HCT116 (cell line): ENCODE results near the gene RBFOX2. TPM values are rescaled to one million over a fixed set of nuclear protein-coding genes. Genes with fewer than 3 reads are reported as not detected.

Experiments used
- ATAC-seq: fragments of 200-7000 bp; cut with Tn5 transposase; 2 replicates; pipeline ENCODE4 v1.9.1; 2020; ENCODE audit warnings: mild to moderate bottlenecking, moderate library complexity
- BruUV-seq: library from RNA; stranded (reverse); fragments of 400-500 nt; replicated peaks from 2 replicates; lab custom pipeline; 2021; lab: Mats Ljungman, UMichigan
- CTCF ChIA-PET: fragments of 300-600 bp; sonication (Branson Sonifier 250); formaldehyde crosslinking; loops from one replicate; lab custom pipeline; 2021; ENCODE audit warnings: antibody characterized with exemption; lab: Charles Lee
- POLR2A ChIA-PET: fragments of 300-600, 350-600 bp; sonication (Branson Sonifier 250); formaldehyde crosslinking; loops from one replicate; lab custom pipeline; 2021; ENCODE audit warnings: antibody characterized with exemption; lab: Charles Lee
- RAD21 ChIA-PET, 2 experiments: fragments of 300-600 bp; sonication (Branson Sonifier 250); formaldehyde crosslinking; loops; one replicate each; lab custom pipeline; 2023; ENCODE audit warnings: low total read pairs in 2 of 2; ENCODE audit not compliant: uncharacterized antibody in 2 of 2, unreplicated experiment in 2 of 2, low non-redundant PET in 1 of 2; lab: Charles Lee
- DNase-seq: peaks from one replicate; pipeline ENCODE4 v3.0.0-alpha.2; 2010; ENCODE audit warnings: low read depth, low spot score
- H2AFZ ChIP-seq: fragments of 200-600 bp; shearing (Covaris generic), sonication (generic); 2 replicates; pipeline ENCODE4 v1.6.1; 2017; ENCODE audit warnings: low read depth, mixed run types, mixed read lengths, antibody characterized with exemption, low read length; ENCODE audit not compliant: poor library complexity, severe bottlenecking
- H3K27ac ChIP-seq: 2 replicates; pipeline ENCODE4 v1.5.1; 2012; ENCODE audit warnings: low read depth, low read length
- H3K27me3 ChIP-seq: fragments of 200-600 bp; sonication (generic); 2 replicates; pipeline ENCODE4 v1.6.1; 2016; ENCODE audit warnings: mixed run types, low read length, mixed read lengths; ENCODE audit not compliant: insufficient read depth
- H3K36me3 ChIP-seq, 2 experiments: fragments of 200-500 bp in 1 of 2; fragments of 200-600 bp in 1 of 2; sonication (Bioruptor generic) in 1 of 2; sonication (generic) in 1 of 2; 2 replicates each; pipeline versions ENCODE4 v1.5.1 to v1.6.1; 2014 to 2016; ENCODE audit warnings: low read length in 2 of 2, inconsistent platforms in 1 of 2, mixed read lengths in 1 of 2, mixed run types in 1 of 2; ENCODE audit not compliant: insufficient read depth in 2 of 2, control insufficient read depth in 1 of 2
- H3K4me1 ChIP-seq, 2 experiments: fragments of 200-600 bp in 1 of 2; sonication (generic) in 1 of 2; 2 replicates each; pipeline versions ENCODE4 v1.5.1 to v1.6.1; 2012 to 2017; ENCODE audit warnings: low read length in 2 of 2, inconsistent platforms in 1 of 2, mild to moderate bottlenecking in 1 of 2, mixed read lengths in 1 of 2, mixed run types in 1 of 2, moderate library complexity in 1 of 2; ENCODE audit not compliant: insufficient read depth in 2 of 2, control insufficient read depth in 1 of 2
- H3K4me2 ChIP-seq: fragments of 200-600 bp; sonication (generic); 2 replicates; pipeline ENCODE4 v1.6.1; 2017; ENCODE audit warnings: mixed run types, low read length, mixed read lengths
- H3K4me3 ChIP-seq, 2 experiments: fragments of 200-600 bp in 1 of 2; sonication (generic) in 1 of 2; replicated peaks in 1 of 2; 2 replicates each; pipeline ENCODE4 v1.5.1; 2011 to 2016; ENCODE audit warnings: low read length in 2 of 2, control low read depth in 1 of 2, low read depth in 1 of 2, mild to moderate bottlenecking in 1 of 2, mixed read lengths in 1 of 2, mixed run types in 1 of 2
- H3K79me2 ChIP-seq: fragments of 200-600 bp; sonication (generic); 2 replicates; pipeline ENCODE4 v1.6.1; 2017; ENCODE audit warnings: mild to moderate bottlenecking, mixed run types, low read length, moderate library complexity, mixed read lengths; ENCODE audit not compliant: insufficient read depth
- H3K9ac ChIP-seq: fragments of 200-600 bp; sonication (generic); 2 replicates; pipeline ENCODE4 v1.6.1; 2016; ENCODE audit warnings: low read length, mixed read lengths
- H3K9me2 ChIP-seq: fragments of 200-600 bp; sonication (generic), shearing (Covaris generic); 2 replicates; pipeline ENCODE4 v1.6.1; 2017; ENCODE audit warnings: mixed run types, mild to moderate bottlenecking, moderate library complexity; ENCODE audit not compliant: insufficient read depth
- H3K9me3 ChIP-seq, 2 experiments: fragments of 200-500 bp in 1 of 2; fragments of 200-600 bp in 1 of 2; sonication (Bioruptor generic) in 1 of 2; sonication (generic) in 1 of 2; 2 replicates each; pipeline ENCODE4 v1.6.1; 2014 to 2017; ENCODE audit warnings: low read length in 2 of 2, mixed read lengths in 2 of 2, inconsistent platforms in 1 of 2, low read depth in 1 of 2, mild to moderate bottlenecking in 1 of 2, mixed run types in 1 of 2, moderate library complexity in 1 of 2; ENCODE audit not compliant: control insufficient read depth in 1 of 2, insufficient read depth in 1 of 2
- H4K20me1 ChIP-seq: fragments of 200-600 bp; sonication (generic), shearing (Covaris generic); 2 replicates; pipeline ENCODE4 v1.6.1; 2017; ENCODE audit warnings: mixed run types, mild to moderate bottlenecking, moderate library complexity; ENCODE audit not compliant: insufficient read depth
- CBX3 ChIP-seq: IDR thresholded peaks from 2 replicates; pipeline ENCODE4 v1.6.1; 2012; ENCODE audit warnings: low read depth
- CEBPB ChIP-seq: IDR thresholded peaks from 2 replicates; pipeline ENCODE4 v1.6.1; 2012; ENCODE audit warnings: low read depth
- EGR1 ChIP-seq: IDR thresholded peaks from 2 replicates; pipeline ENCODE4 v1.6.1; 2012; ENCODE audit warnings: low read depth
- EZH2 ChIP-seq: fragments of 200-600 bp; sonication (generic); IDR thresholded peaks from 2 replicates; pipeline ENCODE4 v1.6.1; 2017; ENCODE audit warnings: antibody characterized with exemption, mixed run types
- FOSL1 ChIP-seq: IDR thresholded peaks from 2 replicates; pipeline ENCODE4 v1.6.1; 2012; ENCODE audit warnings: low read depth
- MAX ChIP-seq: IDR thresholded peaks from 2 replicates; pipeline ENCODE4 v1.6.1; 2012
- POLR2AphosphoS5 ChIP-seq: IDR thresholded peaks from 2 replicates; pipeline ENCODE4 v1.6.1; 2011; ENCODE audit warnings: mild to moderate bottlenecking, low read depth, low read length, moderate library complexity
- REST ChIP-seq: IDR thresholded peaks from 2 replicates; pipeline ENCODE4 v1.6.1; 2012; ENCODE audit warnings: low read depth
- SIN3A ChIP-seq: IDR thresholded peaks from 2 replicates; pipeline ENCODE4 v1.6.1; 2012; ENCODE audit warnings: low read depth
- TCF7L2 ChIP-seq: IDR thresholded peaks from 2 replicates; pipeline ENCODE4 v1.7.0; 2011; ENCODE audit warnings: borderline replicate concordance, inconsistent platforms; ENCODE audit not compliant: insufficient read depth, insufficient read length; ENCODE audit errors: extremely low read depth
- YY1 ChIP-seq: IDR thresholded peaks from 2 replicates; pipeline ENCODE4 v1.6.1; 2011; ENCODE audit warnings: low read length, low read depth, moderate library complexity, mild to moderate bottlenecking; ENCODE audit not compliant: insufficient replicate concordance; ENCODE audit errors: extremely low read depth
- ZBTB33 ChIP-seq: IDR thresholded peaks from 2 replicates; pipeline ENCODE4 v1.6.1; 2011; ENCODE audit warnings: mild to moderate bottlenecking, low read length, moderate library complexity; ENCODE audit not compliant: insufficient replicate concordance; ENCODE audit errors: extremely low read depth
- ZFX ChIP-seq: fragments of 450-650 bp; IDR thresholded peaks from 2 replicates; pipeline ENCODE4 v1.6.1; 2017
- ZNF274 ChIP-seq: fragments of 200-500 bp; sonication (Bioruptor generic); IDR thresholded peaks from 2 replicates; pipeline ENCODE4 v1.6.1; 2014; ENCODE audit warnings: mild to moderate bottlenecking, low read depth, low read length, inconsistent platforms
- intact Hi-C: fragments of 100-400 bp; cut with micrococcal nuclease; formaldehyde crosslinking; loops from 2 replicates; pipeline ENCODE4 v1.10.0; 2022
- total RNA-seq: library from RNA; stranded (reverse); gene quantifications from one replicate; pipeline ENCODE4 v1.2.1, GENCODE V29; 2021; ENCODE audit not compliant: unreplicated experiment

Gene RBFOX2
- total RNA-seq, 1 experiment from 2014 or later: 83.9 TPM

GRCh38 chr22:35995772-35996171 lies 32.9 kb downstream of the RBFOX2 start:
- DNase-seq (no peak), ATAC-seq (no peak)
- no TSS peak for BruUV-seq
- Histone ChIP-seq H3K79me2 (peaks cover 47% of the 10 kb centered on the region), H3K4me1 (peaks cover 0 to 5% of the 10 kb centered on the region in 2 experiments; a peak in 1 of 4 replicates), H3K9me2 (no peaks in the 10 kb centered on the region), H3K9ac (no peak overlapping the region), H4K20me1 (peaks cover 3% of the 10 kb centered on the region; the same call in 1 of the 2 replicates), H3K4me3 (no peak overlapping the region), H3K4me2 (no peak overlapping the region; the same call in 1 of the 2 replicates), H3K36me3 (no peaks in the 10 kb centered on the region), H2AFZ (no peak overlapping the region), H3K9me3 (no peaks in the 10 kb centered on the region), H3K27me3 (no peaks in the 10 kb centered on the region), H3K27ac (no peak overlapping the region)
- ChIA-PET RAD21 (no interaction called here), POLR2A (no interaction called here), CTCF (interaction anchor here (1.4 kb wide), 1 partner anchor 70 kb away, joined by 3 read pairs; no protein-coding TSS in a partner anchor)
- TF ChIP-seq EGR1 (no peak), ZNF274 (no peak), EZH2 (no peak), MAX (no peak), POLR2AphosphoS5 (no peak), TCF7L2 (no peak), CBX3 (no peak), CEBPB (no peak)
- intact Hi-C loops: no loop called here

- Histone ChIP-seq H4K20me1 (no peaks in the 10 kb centered on the region), H3K36me3 (no peaks in the 10 kb centered on the region), H2AFZ (no peak overlapping the region), H3K4me1 (peaks cover 0 to 5% of the 10 kb centered on the region in 2 experiments; a peak in 1 of 4 replicates), H3K4me2 (no peak overlapping the region), H3K79me2 (peaks cover 46% of the 10 kb centered on the region), H3K9me2 (no peaks in the 10 kb centered on the region), H3K27me3 (no peaks in the 10 kb centered on the region), H3K9ac (no peak overlapping the region), H3K4me3 (no peak overlapping the region), H3K27ac (no peak overlapping the region), H3K9me3 (no peaks in the 10 kb centered on the region)
- no TSS peak for BruUV-seq
- ATAC-seq (no peak), DNase-seq (no peak)
- RAD21 ChIA-PET: no interaction called here
- POLR2A ChIA-PET: no interaction called here
- intact Hi-C loops: no loop called here
- CTCF ChIA-PET: no interaction called here
- TF ChIP-seq CBX3 (no peak), FOSL1 (no peak), REST (no peak), TCF7L2 (no peak), SIN3A (no peak), ZNF274 (no peak), ZBTB33 (no peak), ZFX (no peak), YY1 (no peak)
These were observed 33.3 kb downstream of the RBFOX2 start for GRCh38 chr22:35995348-35995747.
